Measurements from ENCODE around the gene TUBA4A.

Gene TUBA4A

DNA sequence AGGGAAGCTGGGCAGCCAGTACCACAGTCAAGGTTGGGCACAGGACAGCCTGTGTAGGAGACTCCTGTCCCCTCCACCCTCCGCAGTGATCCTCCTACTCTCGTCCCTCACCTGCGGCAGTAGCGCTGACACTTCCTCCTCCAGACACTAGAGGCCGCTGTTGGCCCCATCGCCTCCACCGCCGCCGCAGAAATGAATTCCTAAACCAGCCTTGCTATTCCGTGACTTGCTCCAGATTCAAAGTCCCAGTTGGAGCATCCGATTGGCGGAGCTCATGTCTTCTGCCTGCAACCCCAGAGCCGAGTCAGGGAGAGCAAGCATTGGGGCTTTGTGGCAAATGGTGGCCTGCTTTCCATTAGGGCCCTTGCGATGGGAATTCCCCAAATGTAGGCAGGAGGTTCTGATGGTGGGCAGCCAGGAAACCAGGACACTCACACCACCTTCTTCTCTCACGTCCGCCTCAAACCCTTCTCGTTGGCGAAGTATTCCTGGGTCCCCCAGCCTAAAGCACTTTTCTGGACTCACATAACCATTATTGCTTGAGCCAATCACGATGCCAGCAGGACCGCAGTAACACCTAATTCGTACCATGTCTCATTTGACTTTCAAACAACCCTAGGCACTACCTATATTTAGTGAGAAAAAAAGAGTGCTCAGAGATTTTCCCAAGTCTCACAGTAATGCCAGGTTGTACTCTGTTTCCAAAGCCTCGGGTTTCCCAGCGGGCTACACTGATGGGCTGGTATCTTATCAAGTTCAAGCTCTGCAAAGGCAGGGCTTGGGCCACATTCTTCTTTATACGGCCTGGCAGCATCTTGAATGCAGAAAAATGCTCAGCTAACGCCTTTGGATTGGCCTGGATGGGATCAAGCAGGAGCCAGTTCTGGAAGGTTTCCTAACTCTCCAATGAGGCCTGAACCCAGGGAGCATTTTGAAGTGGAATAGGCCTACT is 24.3 kb upstream of the TUBA4A start:
- Histone ChIP-seq H3K9me3 (no peaks in the 10 kb centered on the region), H3K27me3 (no peaks in the 10 kb centered on the region), H3K4me1 (peaks cover 0 to 53% (median 40%) of the 10 kb centered on the region in 4 donors), H3K27ac (peak overlapping the region; percentile 98 to 99), H3K36me3 (peaks cover 21 to 26% (median 26%) of the 10 kb centered on the region in 3 donors), H3K4me3 (no peak overlapping the region)
- TF ChIP-seq, protein P1, sequence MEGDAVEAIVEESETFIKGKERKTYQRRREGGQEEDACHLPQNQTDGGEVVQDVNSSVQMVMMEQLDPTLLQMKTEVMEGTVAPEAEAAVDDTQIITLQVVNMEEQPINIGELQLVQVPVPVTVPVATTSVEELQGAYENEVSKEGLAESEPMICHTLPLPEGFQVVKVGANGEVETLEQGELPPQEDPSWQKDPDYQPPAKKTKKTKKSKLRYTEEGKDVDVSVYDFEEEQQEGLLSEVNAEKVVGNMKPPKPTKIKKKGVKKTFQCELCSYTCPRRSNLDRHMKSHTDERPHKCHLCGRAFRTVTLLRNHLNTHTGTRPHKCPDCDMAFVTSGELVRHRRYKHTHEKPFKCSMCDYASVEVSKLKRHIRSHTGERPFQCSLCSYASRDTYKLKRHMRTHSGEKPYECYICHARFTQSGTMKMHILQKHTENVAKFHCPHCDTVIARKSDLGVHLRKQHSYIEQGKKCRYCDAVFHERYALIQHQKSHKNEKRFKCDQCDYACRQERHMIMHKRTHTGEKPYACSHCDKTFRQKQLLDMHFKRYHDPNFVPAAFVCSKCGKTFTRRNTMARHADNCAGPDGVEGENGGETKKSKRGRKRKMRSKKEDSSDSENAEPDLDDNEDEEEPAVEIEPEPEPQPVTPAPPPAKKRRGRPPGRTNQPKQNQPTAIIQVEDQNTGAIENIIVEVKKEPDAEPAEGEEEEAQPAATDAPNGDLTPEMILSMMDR (IDR thresholded peaks at IDR 0.05): peak; percentile 94 to 99
- DNase-seq: peak; percentile 69 to 89
- intact Hi-C loops (cut with DNase I; ENCODE audit: low total_unique reads): loop anchor here (2.0 kb wide), 1 partner anchor 17 kb away; no protein-coding TSS in a partner anchor

DNA sequence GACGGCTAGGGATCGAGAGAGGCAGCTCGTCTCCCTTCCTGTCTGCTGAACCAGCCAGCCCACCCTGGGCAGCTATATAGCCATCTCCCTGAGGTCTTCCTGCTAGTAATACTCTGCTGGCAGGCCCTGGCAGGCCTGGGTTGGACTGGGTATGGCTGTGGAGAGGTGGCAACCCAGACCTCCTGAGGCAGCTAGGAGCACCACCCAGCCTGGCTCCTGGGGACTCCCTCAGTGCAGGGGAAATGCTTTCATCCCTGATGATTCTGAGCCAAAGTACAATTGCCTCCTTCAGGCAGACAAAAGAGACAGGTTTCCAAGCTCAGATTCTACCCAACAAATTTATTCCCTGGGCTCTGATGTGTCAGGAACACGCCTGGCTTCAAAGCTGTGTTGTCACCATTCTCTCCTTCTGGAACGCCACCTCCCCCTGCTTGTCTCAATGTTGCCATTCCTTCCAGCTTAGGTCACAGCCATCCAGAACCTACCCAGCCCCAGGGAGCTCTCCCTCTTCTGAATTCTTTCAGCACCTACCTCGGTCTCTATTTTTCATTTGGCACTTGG is 20.7 kb upstream of the TUBA4A start:
- Histone ChIP-seq H3K36me3 (no peaks in the 10 kb centered on the region), H3K27ac (peak overlapping the region; percentile 90), H3K27me3 (no peaks in the 10 kb centered on the region), H3K9me3 (no peaks in the 10 kb centered on the region), H3K4me1 (peaks cover 0 to 32% (median 23%) of the 10 kb centered on the region in 4 donors), H3K4me3 (no peak overlapping the region)
- intact Hi-C loops (cut with DNase I; ENCODE audit: low total_unique reads): no loop called here
- TF ChIP-seq, protein P1 (IDR thresholded peaks at IDR 0.05): no peak
- peak in 1 of 2 donors; percentile 38 for DNase-seq

DNA sequence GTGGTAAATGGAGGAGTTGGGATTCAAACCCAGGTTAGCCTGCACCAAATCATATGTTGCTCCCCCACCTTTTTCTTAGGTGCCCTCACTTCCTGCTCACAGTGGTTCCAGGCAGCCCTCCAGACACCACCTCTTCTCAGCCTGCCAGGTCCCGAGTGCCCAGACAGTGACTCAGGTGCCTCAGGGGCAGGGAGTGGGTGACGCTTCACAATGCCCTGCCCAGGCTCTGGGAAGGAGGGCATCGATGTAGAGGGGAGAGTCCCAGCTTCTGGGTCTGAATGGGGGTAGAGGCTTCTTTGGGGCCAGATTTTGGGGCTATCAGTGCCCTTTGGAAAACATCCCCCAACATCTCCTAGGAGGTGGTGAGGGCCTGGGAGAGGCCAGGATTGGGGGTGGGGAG is 20.2 kb upstream of the TUBA4A start:
- no peak for DNase-seq
- no peaks in the 10 kb centered on the region for H3K27me3 ChIP-seq
- TF ChIP-seq, protein P1 (IDR thresholded peaks at IDR 0.05): no peak
- peak overlapping the region; percentile 90 for H3K27ac ChIP-seq
- H3K36me3 ChIP-seq: no peaks in the 10 kb centered on the region
- intact Hi-C loops (cut with DNase I; ENCODE audit: low total_unique reads): no loop called here
- no peak overlapping the region for H3K4me3 ChIP-seq
- H3K4me1 ChIP-seq: peaks cover 0 to 32% (median 23%) of the 10 kb centered on the region in 4 donors
- no peaks in the 10 kb centered on the region for H3K9me3 ChIP-seq

DNA sequence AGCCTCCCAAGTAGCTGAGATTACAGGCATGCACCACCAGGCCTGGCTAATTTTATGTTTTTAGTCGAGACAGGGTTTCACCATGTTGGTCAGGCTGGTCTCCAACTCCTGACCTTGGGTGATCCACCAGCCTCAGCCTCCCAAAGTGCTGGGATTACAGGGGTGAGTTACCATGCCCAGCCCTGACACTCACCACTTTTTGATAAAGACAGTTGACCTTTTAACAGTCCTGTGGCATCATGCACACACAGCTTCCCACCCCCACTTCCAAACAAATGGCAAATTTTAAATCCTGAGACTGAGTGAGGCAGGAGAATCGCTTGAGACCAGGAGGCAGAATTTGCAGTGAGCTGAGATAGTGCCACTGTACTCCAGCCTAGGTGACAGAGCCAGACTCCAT is 19.3 kb upstream of the TUBA4A start:
- DNase-seq: no peak
- H3K27ac ChIP-seq: no peak overlapping the region
- H3K4me1 ChIP-seq: peaks cover 0 to 23% (median 14%) of the 10 kb centered on the region in 4 donors
- no peaks in the 10 kb centered on the region for H3K9me3 ChIP-seq
- no peaks in the 10 kb centered on the region for H3K27me3 ChIP-seq
- TF ChIP-seq, protein P1 (IDR thresholded peaks at IDR 0.05): no peak
- no peaks in the 10 kb centered on the region for H3K36me3 ChIP-seq
- intact Hi-C loops (cut with DNase I; ENCODE audit: low total_unique reads): no loop called here
- H3K4me3 ChIP-seq: no peak overlapping the region

DNA sequence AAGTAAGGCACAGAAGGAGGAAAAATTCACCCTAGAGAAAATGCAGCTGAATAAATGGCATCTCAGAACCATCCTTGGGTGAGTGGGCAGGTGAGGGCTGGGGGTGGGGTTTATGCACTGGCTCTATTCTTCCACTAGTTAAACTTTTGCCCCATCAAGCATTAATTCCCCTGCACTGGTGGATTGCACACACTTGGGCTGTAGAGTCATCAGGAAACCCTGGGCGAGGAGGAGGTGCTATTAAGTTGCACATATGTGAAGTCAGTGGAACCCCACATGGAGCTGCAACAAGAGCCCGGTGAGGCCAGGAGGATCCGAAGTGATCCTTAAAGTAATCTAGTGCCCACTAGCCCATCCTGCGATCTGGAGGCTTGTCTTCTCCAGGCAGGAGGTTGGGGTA is 18.6 kb upstream of the TUBA4A start:
- TF ChIP-seq, protein P1 (IDR thresholded peaks at IDR 0.05): no peak
- no peak for DNase-seq
- H3K4me1 ChIP-seq: peaks cover 0 to 20% (median 8%) of the 10 kb centered on the region in 4 donors
- no peaks in the 10 kb centered on the region for H3K9me3 ChIP-seq
- no peak overlapping the region for H3K27ac ChIP-seq
- H3K27me3 ChIP-seq: no peaks in the 10 kb centered on the region
- intact Hi-C loops (cut with DNase I; ENCODE audit: low total_unique reads): no loop called here
- no peak overlapping the region for H3K4me3 ChIP-seq
- H3K36me3 ChIP-seq: no peaks in the 10 kb centered on the region
